ENCODE data around the gene TTN.

DNA sequence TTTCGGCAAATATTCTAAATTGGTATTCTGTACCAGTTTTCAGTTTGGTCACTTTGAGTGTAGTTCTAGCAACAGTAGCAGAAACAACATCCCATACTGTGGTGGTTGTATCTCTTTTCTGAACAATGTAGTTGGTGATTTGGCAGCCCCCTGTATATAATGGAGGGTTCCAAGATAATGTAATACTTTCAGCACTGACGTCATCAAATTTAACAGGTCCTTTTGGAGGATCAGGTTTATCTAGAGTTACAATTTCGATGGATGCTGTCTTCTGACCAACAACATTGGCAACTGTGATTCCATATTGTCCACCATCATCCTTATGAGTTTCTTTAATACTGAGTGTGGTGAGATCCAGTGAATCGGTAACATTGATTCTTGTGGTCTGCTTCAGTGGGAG is 239.0 kb downstream of the TTN start:
- TF ChIP-seq, protein P1, sequence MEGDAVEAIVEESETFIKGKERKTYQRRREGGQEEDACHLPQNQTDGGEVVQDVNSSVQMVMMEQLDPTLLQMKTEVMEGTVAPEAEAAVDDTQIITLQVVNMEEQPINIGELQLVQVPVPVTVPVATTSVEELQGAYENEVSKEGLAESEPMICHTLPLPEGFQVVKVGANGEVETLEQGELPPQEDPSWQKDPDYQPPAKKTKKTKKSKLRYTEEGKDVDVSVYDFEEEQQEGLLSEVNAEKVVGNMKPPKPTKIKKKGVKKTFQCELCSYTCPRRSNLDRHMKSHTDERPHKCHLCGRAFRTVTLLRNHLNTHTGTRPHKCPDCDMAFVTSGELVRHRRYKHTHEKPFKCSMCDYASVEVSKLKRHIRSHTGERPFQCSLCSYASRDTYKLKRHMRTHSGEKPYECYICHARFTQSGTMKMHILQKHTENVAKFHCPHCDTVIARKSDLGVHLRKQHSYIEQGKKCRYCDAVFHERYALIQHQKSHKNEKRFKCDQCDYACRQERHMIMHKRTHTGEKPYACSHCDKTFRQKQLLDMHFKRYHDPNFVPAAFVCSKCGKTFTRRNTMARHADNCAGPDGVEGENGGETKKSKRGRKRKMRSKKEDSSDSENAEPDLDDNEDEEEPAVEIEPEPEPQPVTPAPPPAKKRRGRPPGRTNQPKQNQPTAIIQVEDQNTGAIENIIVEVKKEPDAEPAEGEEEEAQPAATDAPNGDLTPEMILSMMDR (IDR thresholded peaks at IDR 0.05; ENCODE audit: control extremely low read depth in 1 of 3, insufficient read depth in 1 of 3, low read depth in 1 of 3, low read length in 3 of 3), result no peak
- no peak for TF ChIP-seq SRF (IDR thresholded peaks at IDR 0.05; ENCODE audit: low read depth, low read length)
- TF ChIP-seq ZNF274 (IDR thresholded peaks at IDR 0.05; ENCODE audit: borderline replicate concordance, extremely low read depth, low read length), result no peak
- TF ChIP-seq POLR2A (IDR thresholded peaks at IDR 0.05; ENCODE audit: control extremely low read depth in 1 of 2, low read depth in 2 of 2, low read length in 2 of 2), result no peak
- TF ChIP-seq CREB1 (IDR thresholded peaks at IDR 0.05), result no peak
- no peak for TF ChIP-seq SP1 (IDR thresholded peaks at IDR 0.05; ENCODE audit: low read depth, low read length)
- no peak for TF ChIP-seq KDM1A (IDR thresholded peaks at IDR 0.05; ENCODE audit: borderline replicate concordance, low read length)
- TF ChIP-seq, protein P2, sequence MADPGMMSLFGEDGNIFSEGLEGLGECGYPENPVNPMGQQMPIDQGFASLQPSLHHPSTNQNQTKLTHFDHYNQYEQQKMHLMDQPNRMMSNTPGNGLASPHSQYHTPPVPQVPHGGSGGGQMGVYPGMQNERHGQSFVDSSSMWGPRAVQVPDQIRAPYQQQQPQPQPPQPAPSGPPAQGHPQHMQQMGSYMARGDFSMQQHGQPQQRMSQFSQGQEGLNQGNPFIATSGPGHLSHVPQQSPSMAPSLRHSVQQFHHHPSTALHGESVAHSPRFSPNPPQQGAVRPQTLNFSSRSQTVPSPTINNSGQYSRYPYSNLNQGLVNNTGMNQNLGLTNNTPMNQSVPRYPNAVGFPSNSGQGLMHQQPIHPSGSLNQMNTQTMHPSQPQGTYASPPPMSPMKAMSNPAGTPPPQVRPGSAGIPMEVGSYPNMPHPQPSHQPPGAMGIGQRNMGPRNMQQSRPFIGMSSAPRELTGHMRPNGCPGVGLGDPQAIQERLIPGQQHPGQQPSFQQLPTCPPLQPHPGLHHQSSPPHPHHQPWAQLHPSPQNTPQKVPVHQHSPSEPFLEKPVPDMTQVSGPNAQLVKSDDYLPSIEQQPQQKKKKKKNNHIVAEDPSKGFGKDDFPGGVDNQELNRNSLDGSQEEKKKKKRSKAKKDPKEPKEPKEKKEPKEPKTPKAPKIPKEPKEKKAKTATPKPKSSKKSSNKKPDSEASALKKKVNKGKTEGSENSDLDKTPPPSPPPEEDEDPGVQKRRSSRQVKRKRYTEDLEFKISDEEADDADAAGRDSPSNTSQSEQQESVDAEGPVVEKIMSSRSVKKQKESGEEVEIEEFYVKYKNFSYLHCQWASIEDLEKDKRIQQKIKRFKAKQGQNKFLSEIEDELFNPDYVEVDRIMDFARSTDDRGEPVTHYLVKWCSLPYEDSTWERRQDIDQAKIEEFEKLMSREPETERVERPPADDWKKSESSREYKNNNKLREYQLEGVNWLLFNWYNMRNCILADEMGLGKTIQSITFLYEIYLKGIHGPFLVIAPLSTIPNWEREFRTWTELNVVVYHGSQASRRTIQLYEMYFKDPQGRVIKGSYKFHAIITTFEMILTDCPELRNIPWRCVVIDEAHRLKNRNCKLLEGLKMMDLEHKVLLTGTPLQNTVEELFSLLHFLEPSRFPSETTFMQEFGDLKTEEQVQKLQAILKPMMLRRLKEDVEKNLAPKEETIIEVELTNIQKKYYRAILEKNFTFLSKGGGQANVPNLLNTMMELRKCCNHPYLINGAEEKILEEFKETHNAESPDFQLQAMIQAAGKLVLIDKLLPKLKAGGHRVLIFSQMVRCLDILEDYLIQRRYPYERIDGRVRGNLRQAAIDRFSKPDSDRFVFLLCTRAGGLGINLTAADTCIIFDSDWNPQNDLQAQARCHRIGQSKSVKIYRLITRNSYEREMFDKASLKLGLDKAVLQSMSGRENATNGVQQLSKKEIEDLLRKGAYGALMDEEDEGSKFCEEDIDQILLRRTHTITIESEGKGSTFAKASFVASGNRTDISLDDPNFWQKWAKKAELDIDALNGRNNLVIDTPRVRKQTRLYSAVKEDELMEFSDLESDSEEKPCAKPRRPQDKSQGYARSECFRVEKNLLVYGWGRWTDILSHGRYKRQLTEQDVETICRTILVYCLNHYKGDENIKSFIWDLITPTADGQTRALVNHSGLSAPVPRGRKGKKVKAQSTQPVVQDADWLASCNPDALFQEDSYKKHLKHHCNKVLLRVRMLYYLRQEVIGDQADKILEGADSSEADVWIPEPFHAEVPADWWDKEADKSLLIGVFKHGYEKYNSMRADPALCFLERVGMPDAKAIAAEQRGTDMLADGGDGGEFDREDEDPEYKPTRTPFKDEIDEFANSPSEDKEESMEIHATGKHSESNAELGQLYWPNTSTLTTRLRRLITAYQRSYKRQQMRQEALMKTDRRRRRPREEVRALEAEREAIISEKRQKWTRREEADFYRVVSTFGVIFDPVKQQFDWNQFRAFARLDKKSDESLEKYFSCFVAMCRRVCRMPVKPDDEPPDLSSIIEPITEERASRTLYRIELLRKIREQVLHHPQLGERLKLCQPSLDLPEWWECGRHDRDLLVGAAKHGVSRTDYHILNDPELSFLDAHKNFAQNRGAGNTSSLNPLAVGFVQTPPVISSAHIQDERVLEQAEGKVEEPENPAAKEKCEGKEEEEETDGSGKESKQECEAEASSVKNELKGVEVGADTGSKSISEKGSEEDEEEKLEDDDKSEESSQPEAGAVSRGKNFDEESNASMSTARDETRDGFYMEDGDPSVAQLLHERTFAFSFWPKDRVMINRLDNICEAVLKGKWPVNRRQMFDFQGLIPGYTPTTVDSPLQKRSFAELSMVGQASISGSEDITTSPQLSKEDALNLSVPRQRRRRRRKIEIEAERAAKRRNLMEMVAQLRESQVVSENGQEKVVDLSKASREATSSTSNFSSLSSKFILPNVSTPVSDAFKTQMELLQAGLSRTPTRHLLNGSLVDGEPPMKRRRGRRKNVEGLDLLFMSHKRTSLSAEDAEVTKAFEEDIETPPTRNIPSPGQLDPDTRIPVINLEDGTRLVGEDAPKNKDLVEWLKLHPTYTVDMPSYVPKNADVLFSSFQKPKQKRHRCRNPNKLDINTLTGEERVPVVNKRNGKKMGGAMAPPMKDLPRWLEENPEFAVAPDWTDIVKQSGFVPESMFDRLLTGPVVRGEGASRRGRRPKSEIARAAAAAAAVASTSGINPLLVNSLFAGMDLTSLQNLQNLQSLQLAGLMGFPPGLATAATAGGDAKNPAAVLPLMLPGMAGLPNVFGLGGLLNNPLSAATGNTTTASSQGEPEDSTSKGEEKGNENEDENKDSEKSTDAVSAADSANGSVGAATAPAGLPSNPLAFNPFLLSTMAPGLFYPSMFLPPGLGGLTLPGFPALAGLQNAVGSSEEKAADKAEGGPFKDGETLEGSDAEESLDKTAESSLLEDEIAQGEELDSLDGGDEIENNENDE (IDR thresholded peaks at IDR 0.05; ENCODE audit: insufficient replicate concordance, low read length), result no peak

Measured in H1 (cell line).